Ishikawa (cell line): ENCODE measurements around the gene TRANK1.
A peak's percentile ranks its signal among the peaks of the same experiment; 100 is the strongest.

Experiments used
- CEBPB ChIP-seq: IDR thresholded peaks from 2 replicates; pipeline ENCODE4 v1.6.1; 2012
- CREB1 ChIP-seq: IDR thresholded peaks from 2 replicates; pipeline ENCODE4 v1.6.1; 2012; ENCODE audit warnings: low read depth
- EGR1 ChIP-seq: IDR thresholded peaks from 2 replicates; pipeline ENCODE4 v1.6.1; 2012
- EP300 ChIP-seq: IDR thresholded peaks from 2 replicates; pipeline ENCODE4 v1.6.1; 2012; ENCODE audit warnings: borderline replicate concordance
- FOXM1 ChIP-seq: IDR thresholded peaks from 2 replicates; pipeline ENCODE4 v1.6.1; 2012; ENCODE audit warnings: low read depth, borderline replicate concordance
- NFIC ChIP-seq: IDR thresholded peaks from 2 replicates; pipeline ENCODE4 v1.6.1; 2012
- RAD21 ChIP-seq: IDR thresholded peaks from 2 replicates; pipeline ENCODE4 v1.6.1; 2012; ENCODE audit warnings: low read depth
- TAF1 ChIP-seq: IDR thresholded peaks from 2 replicates; pipeline ENCODE4 v1.6.1; 2012; ENCODE audit warnings: low read depth, mild to moderate bottlenecking
- TCF12 ChIP-seq: IDR thresholded peaks from 2 replicates; pipeline ENCODE4 v1.6.1; 2012; ENCODE audit warnings: low read depth
- TEAD4 ChIP-seq: IDR thresholded peaks from 2 replicates; pipeline ENCODE4 v1.6.1; 2012
- YY1 ChIP-seq: IDR thresholded peaks from 2 replicates; pipeline ENCODE4 v1.6.1; 2012; ENCODE audit warnings: low read depth
- ZBTB7A ChIP-seq: IDR thresholded peaks from 2 replicates; pipeline ENCODE4 v1.6.1; 2012; ENCODE audit warnings: low read depth
- TF ChIP-seq, protein P1 (sequence below): IDR thresholded peaks from 2 replicates; pipeline ENCODE4 v1.6.1; 2012
- TF ChIP-seq, protein P2 (sequence below): IDR thresholded peaks from 2 replicates; pipeline ENCODE4 v1.6.1; 2012; ENCODE audit warnings: low read depth, mild to moderate bottlenecking
- TF ChIP-seq, protein P3 (sequence below): IDR thresholded peaks from 2 replicates; pipeline ENCODE4 v1.6.1; 2012

The TRANK1 gene

DNA sequence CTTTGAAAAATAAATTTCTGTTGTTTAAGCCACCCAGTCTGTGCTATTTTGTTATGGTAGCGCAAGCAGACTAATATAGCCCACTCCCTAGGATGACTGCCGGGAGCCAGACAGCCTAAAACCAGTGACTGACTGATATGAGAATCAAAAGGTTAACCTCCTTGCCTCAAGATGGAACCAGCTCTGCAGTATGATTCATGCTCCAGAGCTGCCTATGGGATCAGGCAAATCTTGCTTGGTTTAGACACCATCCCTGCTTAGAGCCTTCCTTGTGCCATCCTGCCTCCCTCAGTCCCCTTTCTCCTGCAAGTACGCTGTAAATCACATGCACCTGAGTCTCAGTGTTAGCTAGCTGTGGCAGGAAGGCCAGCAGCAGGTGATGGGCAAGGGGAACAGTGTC is 39.3 kb downstream of the TRANK1 start:
- TF ChIP-seq TCF12 (no peak), EP300 (no peak), ZBTB7A (no peak), CEBPB (no peak), EGR1 (no peak), RAD21 (no peak), NFIC (no peak), FOXM1 (no peak), TEAD4 (no peak), CREB1 (no peak), YY1 (no peak), TAF1 (no peak)
- TF ChIP-seq, protein P1, sequence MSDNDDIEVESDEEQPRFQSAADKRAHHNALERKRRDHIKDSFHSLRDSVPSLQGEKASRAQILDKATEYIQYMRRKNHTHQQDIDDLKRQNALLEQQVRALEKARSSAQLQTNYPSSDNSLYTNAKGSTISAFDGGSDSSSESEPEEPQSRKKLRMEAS: no peak
- TF ChIP-seq, protein P2, sequence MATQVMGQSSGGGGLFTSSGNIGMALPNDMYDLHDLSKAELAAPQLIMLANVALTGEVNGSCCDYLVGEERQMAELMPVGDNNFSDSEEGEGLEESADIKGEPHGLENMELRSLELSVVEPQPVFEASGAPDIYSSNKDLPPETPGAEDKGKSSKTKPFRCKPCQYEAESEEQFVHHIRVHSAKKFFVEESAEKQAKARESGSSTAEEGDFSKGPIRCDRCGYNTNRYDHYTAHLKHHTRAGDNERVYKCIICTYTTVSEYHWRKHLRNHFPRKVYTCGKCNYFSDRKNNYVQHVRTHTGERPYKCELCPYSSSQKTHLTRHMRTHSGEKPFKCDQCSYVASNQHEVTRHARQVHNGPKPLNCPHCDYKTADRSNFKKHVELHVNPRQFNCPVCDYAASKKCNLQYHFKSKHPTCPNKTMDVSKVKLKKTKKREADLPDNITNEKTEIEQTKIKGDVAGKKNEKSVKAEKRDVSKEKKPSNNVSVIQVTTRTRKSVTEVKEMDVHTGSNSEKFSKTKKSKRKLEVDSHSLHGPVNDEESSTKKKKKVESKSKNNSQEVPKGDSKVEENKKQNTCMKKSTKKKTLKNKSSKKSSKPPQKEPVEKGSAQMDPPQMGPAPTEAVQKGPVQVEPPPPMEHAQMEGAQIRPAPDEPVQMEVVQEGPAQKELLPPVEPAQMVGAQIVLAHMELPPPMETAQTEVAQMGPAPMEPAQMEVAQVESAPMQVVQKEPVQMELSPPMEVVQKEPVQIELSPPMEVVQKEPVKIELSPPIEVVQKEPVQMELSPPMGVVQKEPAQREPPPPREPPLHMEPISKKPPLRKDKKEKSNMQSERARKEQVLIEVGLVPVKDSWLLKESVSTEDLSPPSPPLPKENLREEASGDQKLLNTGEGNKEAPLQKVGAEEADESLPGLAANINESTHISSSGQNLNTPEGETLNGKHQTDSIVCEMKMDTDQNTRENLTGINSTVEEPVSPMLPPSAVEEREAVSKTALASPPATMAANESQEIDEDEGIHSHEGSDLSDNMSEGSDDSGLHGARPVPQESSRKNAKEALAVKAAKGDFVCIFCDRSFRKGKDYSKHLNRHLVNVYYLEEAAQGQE: no peak
- TF ChIP-seq, protein P3, sequence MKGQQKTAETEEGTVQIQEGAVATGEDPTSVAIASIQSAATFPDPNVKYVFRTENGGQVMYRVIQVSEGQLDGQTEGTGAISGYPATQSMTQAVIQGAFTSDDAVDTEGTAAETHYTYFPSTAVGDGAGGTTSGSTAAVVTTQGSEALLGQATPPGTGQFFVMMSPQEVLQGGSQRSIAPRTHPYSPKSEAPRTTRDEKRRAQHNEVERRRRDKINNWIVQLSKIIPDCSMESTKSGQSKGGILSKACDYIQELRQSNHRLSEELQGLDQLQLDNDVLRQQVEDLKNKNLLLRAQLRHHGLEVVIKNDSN: no peak

DNA sequence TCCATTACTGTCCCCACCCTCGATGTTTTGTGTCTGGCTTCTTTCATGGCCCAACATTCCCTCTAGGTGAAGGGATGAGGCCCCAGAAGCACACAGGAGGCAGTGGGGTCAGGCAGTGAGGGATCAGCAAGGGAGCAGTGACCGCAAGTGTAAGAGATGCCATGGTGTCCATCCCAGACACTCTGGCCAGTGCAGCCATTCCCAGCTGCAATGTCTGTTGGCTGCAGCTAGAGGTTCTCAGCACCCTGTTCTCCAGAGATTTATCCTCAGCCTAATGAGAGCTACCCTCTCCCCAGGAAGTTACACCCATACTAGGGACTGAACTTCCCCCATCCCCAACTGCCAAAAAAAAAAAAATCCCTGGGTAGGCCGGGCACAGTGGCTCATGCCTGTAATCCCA is 40.2 kb downstream of the TRANK1 start:
- TF ChIP-seq NFIC: no peak
- TF ChIP-seq ZBTB7A: no peak
- peak; percentile 50 for TF ChIP-seq RAD21
- TF ChIP-seq, protein P1: no peak
- TF ChIP-seq, protein P3: no peak

DNA sequence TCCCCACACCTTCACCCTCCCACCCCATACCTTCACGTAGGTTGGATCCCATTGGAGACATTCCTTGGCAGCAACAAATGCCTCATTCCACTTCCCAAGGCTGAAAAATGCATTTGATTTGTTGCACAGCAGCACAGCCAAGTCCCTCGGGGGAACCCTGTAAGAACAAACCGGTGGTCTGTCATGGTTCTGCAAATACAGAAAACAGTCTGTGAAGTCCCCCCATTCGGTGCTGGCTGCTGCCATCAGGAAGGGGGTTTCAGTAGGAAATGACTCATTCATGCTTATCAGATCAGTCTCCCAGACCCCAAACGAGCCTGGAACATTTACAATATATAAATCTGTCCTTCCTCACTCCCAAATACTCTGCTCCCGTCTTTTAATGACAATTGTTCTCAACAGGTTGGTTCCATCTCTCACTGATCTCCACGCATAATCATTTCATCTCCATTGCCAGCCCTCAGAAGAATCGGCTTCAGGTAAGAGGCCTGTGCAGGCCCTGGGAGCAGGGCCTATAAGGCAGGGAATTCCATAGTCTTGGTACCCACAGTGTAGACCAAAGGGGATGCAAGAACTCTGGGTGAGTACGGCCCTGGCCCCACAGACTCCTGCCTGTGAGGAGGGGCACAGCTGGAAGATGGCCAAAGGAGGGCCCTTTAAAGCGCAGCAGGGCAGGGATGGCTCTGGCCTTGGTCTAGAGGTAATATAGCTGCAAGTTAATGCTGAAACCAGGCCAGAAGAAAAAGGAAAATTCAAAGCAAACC is 41.6 kb downstream of the TRANK1 start:
- TF ChIP-seq RAD21 (no peak), FOXM1 (no peak), CREB1 (no peak), TCF12 (no peak), TEAD4 (no peak), YY1 (no peak), CEBPB (no peak), ZBTB7A (no peak), EGR1 (no peak), EP300 (no peak), TAF1 (no peak), NFIC (no peak)
- TF ChIP-seq, protein P1: no peak
- TF ChIP-seq, protein P3: no peak
- TF ChIP-seq, protein P2: no peak

DNA sequence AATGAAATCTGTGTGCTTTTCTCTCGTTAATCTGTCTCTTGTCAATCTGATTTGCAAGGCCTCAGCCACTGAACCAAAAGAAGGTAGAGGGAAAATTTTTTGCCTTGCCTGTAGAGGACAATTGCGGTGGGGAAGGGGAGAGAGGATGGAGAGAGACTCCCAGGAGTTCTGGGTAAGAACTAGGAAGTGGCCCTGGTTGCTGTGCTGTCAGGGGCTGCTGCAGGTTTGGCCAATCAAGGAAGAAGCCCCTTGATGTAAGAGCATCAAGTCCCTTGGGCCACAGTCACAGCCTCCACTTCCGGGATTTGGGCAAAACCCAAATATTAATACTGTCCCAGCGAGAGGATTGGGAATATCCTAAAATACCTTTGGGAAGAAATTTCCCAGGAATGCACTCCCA is 43.3 kb downstream of the TRANK1 start:
- no peak for TF ChIP-seq TEAD4
- TF ChIP-seq, protein P1: no peak
- TF ChIP-seq EGR1: no peak
- no peak for TF ChIP-seq NFIC
- TF ChIP-seq, protein P3: no peak
- no peak for TF ChIP-seq TAF1
- no peak for TF ChIP-seq ZBTB7A
- TF ChIP-seq, protein P2: no peak
- no peak for TF ChIP-seq FOXM1
- no peak for TF ChIP-seq YY1
- TF ChIP-seq EP300: no peak
- no peak for TF ChIP-seq CEBPB
- no peak for TF ChIP-seq RAD21
